Measurements from ENCODE around the gene PRIM1.
"Not testable (repeated sequence)": the region's sequence is repeated elsewhere in the genome, so short reads cannot be mapped to it uniquely, and the experiment has no call there.

PRIM1 gene

DNA sequence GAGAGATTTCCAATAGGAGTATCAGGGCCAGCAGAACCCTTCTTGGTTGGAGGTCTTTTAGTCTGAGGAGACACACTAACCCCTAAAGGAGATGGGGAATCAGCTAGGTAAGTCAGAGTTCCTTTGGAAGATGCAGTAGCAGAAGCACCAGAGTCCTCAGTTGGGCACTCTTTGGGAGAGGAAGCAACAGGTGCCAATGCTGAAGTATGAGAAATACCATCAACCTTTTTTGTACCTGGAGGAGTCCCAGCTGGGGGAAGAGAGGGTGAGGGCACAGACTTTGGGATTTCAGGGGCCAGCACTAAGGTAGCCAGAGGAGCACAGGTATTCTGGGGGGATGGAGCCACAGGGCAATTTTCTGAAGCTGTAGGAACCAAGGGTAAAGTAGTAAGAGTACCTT is 33.1 kb downstream of the PRIM1 start:
- in situ Hi-C loops (cut with HindIII; ENCODE audit: low sequenced_read_pairs), result no loop called here

DNA sequence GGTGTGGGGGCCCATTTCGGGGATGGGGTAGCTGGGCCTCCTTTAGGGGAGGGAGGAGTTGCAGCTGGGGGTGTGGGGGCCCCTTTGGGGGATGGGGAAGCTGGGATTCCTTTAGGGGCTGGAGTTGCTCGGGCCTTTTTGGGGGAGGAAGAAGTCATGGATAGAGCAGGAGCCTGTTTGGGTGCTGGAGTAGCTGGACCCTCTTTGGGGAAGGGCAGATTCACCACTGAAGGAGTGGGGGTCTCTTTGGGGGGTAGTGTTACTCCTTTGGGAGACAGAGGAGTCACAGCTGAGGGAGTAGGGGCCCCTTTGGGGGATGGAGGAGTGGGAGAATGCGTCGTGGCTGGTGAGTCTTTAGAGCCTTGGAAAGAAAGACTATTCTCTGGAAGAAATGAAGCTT is 33.5 kb downstream of the PRIM1 start:
- in situ Hi-C loops (cut with HindIII; ENCODE audit: low sequenced_read_pairs), result no loop called here

DNA sequence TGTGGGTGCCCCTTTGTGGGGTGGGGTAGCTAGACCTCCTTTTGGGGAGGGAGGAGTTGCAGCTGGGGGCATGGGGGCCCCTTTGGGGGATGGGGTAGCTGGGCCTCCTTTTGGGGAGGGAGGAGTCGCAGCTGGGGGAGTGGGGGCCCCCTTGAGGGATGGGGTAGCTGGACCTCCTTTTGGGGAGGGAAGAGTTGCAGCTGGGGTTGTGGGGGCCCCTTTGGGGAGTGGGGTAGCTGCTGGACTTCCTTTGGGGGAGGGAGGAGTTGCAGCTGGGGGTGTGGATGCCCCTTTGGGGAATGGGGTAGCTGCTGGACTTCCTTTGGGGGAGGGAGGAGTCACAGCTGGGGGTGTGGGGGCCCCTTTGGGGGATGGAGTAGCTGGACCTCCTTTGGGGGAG is 34.0 kb downstream of the PRIM1 start:
- in situ Hi-C loops (cut with HindIII; ENCODE audit: low sequenced_read_pairs), result no loop called here

DNA sequence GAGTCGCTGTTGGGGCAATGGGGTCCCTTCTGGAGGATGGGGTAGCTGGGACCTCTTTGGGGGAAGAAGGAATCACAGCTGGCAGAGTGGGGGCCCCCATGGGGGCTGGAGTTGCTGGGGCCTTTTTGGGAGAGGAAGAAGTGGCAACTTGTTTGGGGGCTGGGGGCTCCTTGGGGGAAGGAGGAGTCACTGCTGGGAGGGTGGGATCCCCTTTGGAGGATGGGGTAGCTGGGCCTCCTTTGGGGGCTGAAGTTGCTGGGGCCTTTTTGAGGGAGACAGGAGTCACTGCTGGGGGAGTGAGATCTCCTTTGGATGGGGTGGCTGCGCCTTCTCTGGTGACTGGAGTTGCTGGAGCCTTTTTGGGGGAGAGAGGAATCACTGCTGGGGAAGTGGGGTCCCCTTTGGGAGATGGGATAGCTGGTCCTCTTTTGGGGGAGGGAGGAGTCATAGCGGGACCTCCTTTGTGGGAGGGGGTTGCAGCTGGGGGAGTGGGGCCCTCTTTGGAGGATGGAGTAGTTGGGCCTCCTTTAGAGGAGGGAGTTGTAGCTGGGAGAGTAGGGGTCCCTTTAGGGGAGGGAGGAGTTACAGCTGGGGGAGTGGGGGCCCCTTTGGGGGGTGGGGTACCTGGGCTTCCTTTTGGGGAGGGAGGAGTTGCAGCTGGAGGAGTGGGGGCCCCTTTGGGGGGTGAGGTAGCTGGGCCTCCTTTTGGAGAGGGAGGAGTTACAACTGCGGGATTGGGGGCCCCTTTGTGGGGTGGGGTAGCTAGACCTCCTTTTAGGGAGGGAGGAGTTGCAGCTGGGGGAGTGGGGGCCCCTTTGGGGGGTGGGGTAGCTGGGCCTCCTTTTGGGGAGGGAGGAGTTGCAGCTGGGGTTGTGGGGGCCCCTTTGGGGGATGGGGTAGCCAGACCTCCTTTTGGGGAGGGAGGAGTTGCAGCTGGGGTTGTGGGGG is 34.9 kb downstream of the PRIM1 start:
- in situ Hi-C loops (cut with HindIII; ENCODE audit: low sequenced_read_pairs), result no loop called here

DNA sequence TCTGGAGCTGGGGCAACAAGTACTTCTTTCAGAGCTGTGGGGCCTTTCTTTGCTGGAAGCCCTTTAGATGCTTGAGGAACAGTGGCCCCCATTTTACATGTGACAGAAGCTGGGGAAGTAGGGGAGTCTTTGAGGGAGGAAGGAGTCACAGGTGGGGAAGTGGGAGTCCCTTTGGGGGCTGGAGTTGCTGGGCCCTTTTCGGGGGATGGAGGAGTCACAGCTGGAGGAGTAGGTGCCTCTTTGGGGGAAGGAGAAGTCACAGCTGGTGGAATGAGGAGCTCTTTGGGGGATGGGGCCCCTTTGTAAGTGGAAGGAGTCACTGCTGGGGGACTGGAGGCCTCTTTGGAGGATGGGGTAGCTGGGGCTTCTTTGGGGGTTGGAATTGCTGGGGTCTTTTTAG is 35.7 kb downstream of the PRIM1 start:
- in situ Hi-C loops (cut with HindIII; ENCODE audit: low sequenced_read_pairs), result no loop called here

DNA sequence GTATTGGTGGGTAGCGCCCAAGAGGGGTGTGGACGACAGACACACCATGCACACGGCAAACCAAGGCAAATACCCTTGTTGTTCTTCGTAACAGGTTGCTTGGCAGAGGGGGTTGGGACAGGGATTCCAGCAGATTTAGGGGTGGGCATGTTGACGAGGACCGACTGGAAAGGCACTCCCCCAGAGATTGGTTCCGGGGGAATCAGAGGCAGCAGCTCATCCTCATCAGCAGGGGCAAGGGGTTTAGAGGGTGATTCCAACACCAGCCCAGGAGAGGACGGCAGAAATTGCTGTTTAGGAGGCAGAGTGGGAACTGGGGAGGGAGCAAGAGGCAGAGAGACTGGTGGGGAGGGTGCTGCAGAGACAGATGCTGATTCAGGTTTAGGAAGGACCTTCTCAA is 36.3 kb downstream of the PRIM1 start:
- in situ Hi-C loops (cut with HindIII; ENCODE audit: low sequenced_read_pairs), result no loop called here

DNA sequence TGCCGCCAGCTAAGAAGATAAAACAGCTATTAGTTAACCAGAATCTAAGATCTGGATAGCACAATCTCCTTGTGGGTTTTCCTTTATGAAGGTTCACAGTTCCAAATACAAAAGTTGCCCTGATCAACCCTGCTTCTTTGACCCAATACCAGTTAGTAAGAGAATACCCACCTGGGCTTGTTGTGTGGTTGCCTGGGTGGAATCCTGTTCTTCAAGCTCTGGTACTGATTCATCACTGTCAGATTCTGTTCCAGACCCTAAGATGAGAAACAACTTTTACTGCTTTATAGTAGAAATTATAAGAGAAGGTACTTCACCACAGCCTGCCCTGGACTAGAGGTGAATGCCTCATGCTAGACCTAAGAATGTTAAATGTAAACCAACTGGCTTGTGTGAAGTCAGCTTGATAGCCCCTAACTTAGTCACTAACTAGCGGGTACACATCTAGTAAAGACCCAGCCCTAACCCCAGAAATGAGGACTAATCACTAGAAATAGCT is 37.6 kb downstream of the PRIM1 start:
- in situ Hi-C loops (cut with HindIII; ENCODE audit: low sequenced_read_pairs), result no loop called here

DNA sequence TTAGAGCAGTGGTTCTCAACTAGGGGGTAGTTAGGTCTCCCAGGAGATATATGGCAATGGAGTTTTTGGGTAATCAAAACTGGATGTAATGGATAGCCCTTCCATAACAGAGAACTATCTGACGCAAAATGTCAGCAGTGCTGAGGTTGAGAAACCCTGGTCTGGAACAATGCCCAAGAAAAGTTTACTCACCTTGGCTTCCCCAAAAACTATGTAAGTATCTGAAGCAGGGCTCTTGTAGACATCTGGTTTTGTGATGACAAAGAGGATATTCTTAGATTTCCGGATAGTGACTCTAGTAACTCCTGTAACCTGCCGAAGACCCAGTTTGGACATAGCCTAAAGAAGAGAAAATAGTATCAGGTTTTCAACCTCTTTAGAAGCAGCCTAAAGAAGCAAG is 38.8 kb downstream of the PRIM1 start:
- in situ Hi-C loops (cut with HindIII; ENCODE audit: low sequenced_read_pairs), result no loop called here

DNA sequence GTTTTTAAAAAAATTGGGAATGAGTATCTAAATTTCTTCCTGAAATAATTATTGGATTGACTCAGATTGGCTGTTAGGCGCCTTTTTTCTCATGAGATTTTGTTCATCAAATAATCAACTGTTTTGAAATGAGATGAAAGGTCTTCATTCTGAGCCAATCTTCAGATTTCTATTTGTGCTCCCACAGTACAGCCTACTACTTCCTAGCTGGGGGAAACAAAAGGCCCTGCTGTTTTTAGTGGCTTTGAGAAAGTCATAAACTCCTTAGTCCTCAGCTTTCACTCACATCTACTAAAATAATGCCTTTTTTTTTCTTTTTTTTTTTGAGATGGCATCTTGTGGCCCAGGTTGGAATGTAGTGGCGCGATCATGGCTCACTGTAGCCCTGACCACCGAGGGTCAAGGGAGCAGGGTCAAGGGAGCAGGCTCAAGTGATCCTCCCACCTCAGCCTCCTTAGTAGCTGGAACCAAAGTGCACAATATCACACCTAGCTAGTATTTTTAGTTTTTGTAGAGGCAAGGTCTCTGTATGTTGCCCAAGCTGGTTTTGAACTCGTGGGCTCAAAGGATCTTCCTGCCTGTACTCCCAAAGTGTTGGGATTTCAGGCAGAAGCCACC is 42.3 kb downstream of the PRIM1 start:
- in situ Hi-C loops (cut with HindIII; ENCODE audit: low sequenced_read_pairs), result no loop called here

DNA sequence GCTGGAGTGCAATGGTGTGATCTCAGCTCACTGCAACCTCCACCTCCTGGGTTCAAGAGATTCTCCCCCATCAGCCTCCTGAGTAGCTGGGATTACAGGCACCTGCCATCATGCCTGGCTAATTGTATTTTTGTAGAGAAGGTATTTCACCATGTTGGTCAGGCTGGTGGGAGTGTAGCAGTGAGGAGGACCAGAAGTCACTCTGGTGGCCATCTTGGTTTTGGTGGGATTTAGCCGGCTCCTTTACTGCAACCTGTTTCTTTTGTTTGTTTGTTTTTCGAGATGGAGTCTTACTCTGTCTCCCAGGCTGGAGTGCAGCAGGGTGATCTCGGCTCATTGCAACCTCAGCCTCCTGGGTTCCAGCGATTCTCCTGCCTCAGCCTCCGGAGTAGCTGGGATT is 47.6 kb downstream of the PRIM1 start:
- in situ Hi-C loops (cut with HindIII; ENCODE audit: low sequenced_read_pairs), result not testable (repeated sequence)

DNA sequence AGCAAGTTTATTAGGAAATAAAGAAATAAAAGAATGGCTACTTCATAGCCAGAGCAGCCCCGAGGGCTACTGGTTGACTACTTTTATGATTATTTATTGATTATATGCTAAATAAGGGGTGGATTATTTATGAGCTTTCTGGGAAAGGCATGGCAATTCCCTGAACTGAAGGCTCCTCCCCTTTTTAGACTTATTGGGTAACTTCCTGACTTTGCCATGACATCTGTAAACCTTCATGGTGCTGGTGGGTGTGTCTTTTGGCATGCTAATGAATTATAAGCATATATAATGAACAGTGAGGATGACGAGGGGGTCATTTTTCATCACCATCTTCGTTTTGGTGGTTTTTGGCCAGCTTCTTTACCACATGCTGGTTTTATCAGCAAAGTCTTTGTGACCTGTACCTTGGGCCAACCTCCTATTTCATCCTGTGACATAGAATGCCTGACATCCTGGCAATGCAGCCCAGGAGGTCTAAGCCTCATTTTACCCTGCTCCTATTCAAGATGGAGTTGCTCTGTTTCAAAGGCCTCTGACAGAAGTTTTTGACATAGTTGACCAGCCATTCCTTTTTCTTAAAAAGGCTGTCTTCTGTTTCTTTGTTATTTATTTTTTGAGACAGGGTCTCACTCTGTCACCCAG is 53.0 kb downstream of the PRIM1 start:
- in situ Hi-C loops (cut with HindIII; ENCODE audit: low sequenced_read_pairs), result no loop called here

DNA sequence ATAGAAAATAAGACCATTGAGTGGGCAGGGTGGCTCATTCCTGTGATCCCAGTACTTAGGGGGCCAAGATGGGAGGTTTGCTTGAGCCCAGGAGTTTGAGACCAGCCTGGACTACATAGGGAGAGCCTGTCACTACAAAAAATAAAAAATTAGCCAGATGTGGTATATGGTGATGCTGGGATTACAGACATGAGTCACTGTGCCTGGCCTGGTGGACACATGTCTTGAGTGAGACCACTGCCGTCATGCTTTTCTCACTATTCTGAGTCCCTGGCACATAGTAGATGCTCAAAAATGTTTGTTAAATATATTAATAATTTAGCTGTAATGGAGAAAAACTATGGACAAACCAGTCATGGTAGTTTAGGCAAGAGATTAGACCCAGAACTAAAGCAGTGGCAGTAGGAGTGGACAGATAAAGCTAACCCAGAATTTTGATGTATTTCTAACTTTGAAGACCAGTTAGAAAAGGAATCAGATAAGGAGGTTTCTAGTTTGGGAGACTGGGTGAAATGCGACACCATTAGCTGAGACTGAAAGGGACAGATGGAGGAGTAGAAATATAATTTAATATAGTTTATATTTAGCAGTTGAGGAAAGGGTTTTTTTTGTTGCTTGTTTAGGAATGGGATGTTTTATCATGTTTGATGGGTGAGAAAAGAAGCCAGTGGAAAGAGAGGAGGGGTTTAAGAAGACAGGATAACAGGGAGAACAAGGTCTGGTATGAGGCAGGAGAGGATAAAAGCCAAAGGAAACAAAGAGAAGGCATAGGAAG is 56.6 kb downstream of the PRIM1 start:
- in situ Hi-C loops (cut with HindIII; ENCODE audit: low sequenced_read_pairs), result no loop called here

DNA sequence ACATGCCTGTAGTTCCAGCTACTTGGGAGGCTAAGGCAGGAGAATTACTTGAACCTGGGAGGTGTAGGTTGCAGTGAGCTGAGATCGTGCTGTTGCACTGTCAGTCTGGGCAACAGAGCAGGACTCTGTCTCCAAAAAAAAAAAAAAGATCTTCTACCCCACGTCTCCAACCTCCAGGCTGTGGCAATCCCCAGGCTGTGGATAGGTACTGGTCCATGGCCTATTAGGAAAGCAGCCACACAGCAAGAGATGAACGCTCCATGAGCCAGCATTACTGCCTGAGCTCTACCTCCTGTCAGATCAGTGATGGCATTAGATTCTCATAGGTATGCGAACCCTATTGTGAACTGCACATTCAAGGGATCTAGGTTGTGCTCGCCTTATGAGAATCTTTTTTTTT is 58.0 kb downstream of the PRIM1 start:
- in situ Hi-C loops (cut with HindIII; ENCODE audit: low sequenced_read_pairs), result no loop called here

DNA sequence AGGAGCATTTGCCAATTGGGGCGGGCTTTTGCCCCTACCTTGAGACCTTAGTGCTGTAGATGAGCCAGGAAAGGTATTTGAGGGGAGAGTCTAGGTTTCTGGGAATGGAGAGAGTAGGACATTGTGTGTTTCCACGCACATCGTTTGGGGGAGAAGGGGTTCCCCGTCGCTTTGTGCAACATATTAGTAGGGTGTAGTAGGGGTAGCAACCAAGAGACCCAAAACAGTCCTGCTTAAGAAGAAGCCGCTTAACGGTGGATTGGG is 63.3 kb downstream of the PRIM1 start:
- in situ Hi-C loops (cut with HindIII; ENCODE audit: low sequenced_read_pairs), result no loop called here

DNA sequence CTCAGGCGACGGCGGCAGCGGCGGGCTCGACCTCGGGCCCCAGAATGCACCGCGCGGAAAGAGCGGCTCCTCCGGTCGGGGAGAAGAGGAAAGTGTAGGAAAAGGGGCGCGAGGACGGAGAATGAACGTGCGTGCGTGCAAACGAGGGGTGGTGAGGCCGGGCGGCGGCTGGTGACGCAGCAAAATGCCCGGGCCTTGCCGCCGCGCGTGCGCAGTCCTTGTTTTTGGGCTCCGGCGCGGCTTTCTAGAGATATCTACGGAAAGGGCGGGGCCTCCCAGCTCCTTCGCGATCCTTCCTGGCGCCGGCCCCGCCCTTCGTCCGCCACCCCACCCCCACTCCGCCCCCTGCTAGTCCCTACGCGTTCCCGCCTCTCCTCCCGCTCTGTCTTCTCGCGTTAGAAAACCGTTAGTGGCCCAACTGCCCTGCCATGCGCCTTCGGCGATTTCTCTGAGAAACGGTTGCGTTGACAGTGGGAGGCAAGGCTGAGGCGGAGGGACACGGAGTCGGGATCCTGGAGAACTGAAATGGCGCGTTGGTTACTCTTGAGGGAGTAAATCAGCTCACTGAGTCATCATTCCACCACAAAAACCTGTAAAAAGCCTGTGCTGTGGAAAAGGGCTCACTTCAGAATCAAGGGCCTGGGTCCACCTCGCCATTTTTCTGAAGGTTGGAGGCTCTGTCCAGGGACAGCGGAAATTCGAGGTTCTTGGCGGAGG is 63.8 kb downstream of the PRIM1 start, which contains the start of gene PTGES3:
PTGES3 (minus strand) TSS at position 156 of the 717 bp plus-strand sequence. CDS start 285 bp downstream, outside the sequence.
- in situ Hi-C loops (cut with HindIII; ENCODE audit: low sequenced_read_pairs), result no loop called here

DNA sequence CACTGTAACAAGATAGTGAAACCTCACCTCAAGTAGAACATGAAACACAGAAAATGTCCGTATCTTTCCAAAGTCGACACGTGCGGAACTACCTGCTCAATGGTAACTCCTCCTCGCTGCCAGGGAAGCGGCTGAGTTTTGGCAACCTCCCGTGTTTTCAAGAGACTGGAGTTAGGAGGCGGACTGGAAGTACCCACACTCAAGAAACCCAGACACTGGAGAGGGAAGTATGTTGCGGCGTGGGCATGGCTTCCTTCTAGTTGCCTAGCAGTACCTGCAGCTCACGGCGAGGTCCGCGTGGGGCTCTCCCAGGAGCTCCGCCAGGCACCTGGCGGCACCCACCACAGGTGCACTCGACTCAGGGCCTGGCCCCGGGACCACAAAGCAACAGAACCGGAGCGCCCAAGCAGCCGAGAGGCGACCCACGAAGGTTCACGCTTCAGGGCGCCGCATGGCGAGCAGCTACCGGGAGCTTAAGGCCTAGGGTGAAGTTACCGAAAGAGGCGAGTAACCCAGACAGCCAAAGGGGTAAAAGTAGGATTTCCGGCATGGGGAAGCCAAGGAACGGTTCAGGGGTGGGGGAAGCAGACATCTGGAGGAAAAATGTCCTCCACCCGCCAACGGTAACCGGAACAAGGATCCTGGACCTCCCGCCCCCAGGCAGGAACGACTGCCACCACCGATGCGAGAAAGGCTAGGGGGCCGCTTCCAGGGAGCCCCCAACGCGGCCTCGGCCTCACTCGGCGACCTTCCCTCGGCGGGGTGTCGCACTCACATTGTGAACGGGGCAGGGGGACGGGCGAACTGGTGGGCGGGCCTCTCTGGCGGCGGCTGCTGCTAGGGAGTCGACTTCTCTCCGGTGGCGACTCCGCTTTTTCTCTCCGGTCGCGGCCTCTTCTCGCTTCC is 64.6 kb downstream of the PRIM1 start:
- in situ Hi-C loops (cut with HindIII; ENCODE audit: low sequenced_read_pairs), result no loop called here

DNA sequence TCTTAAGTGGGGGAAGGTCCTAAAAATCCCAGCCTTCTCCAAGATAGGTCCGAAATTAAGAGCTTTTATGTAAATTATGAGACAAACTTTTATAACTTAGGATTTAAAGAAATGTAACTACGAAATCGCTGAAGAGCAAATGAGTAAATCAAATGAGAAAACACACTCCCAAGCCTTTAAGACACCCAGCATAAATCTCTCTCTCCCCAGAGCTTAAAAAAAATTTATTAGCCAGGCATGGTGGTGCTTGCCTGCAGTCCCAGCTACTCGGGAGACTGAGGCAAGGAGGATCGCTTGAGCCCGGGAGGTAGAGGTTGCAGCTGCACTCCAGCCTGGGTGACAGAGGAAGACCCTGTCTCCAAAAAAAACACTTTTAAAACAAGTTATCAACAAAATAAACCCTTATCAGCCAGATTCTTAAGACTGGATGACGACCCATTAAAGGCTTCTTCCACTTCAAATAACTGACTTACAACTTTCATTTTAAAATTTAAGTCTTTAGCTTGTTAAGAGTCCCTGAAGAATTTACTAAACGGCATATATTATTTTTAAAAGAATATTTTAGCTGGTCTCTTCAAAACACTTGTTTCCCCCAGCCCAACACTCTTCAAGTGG is 67.3 kb downstream of the PRIM1 start:
- in situ Hi-C loops (cut with HindIII; ENCODE audit: low sequenced_read_pairs), result no loop called here

DNA sequence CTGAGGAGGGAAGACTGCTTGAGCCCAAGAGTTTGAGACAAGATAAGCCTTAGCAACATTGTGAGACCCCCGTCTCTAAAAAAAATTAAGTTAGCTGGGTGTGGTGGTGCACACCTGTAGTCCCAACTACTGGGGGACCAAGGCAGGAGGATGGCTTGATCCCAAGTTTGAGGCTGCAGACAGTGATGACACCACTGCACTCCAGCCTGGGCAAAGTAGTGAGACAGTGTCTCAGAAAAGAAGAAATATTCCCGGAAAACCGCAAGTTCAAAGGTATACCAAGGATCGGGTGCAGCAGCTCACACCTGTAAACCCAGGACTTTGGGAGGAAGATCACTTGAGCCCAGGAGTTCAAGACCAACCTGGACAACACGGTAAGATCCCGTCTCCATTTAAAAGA is 69.8 kb downstream of the PRIM1 start:
- in situ Hi-C loops (cut with HindIII; ENCODE audit: low sequenced_read_pairs), result no loop called here
